CD8-positive, alpha-beta memory T cell (primary cell): ENCODE data around the gene FCRL3. TPM values are rescaled to one million over a fixed set of nuclear protein-coding genes. Genes with fewer than 3 reads are reported as not detected.

ENCODE experiments used
- CTCF ChIA-PET: fragments of 350-600 bp; sonication (Branson Sonifier 250); formaldehyde crosslinking; loops from one replicate; lab custom pipeline; 2021; ENCODE audit warnings: antibody characterized with exemption; lab: Charles Lee
- POLR2A ChIA-PET: fragments of 350-600 bp; sonication (Branson Sonifier 250); formaldehyde crosslinking; loops from one replicate; lab custom pipeline; 2021; ENCODE audit warnings: antibody characterized with exemption; lab: Charles Lee
- DNase-seq, 5 donors: peaks; one replicate each; pipeline versions ENCODE4 v3.0.0 to v3.0.0-alpha.2; 2020 to 2022; ENCODE audit warnings: mixed read lengths in 1 of 5
- H3K27ac ChIP-seq: one replicate; pipeline ENCODE4 v1.7.0; 2013; ENCODE audit warnings: low read depth, mild to moderate bottlenecking, low read length, moderate library complexity
- H3K27me3 ChIP-seq: 2 replicates; pipeline ENCODE4 v1.7.0; 2013; ENCODE audit warnings: low read length, mild to moderate bottlenecking; ENCODE audit not compliant: insufficient read depth, poor library complexity, severe bottlenecking
- H3K36me3 ChIP-seq: 2 replicates; pipeline ENCODE4 v1.7.0; 2013; ENCODE audit warnings: mild to moderate bottlenecking, low read length, moderate library complexity; ENCODE audit not compliant: insufficient read depth
- H3K4me1 ChIP-seq: 2 replicates; pipeline ENCODE4 v1.7.0; 2013; ENCODE audit warnings: mild to moderate bottlenecking, low read length, moderate library complexity; ENCODE audit not compliant: insufficient read depth
- H3K4me3 ChIP-seq: 2 replicates; pipeline ENCODE4 v1.7.0; 2013; ENCODE audit warnings: mild to moderate bottlenecking, low read length
- H3K9me3 ChIP-seq: 2 replicates; pipeline ENCODE4 v1.7.0; 2013; ENCODE audit warnings: mild to moderate bottlenecking, low read length
- H3K27ac Mint-ChIP-seq, 8 donors: one replicate each; pipeline ENCODE4 v1.8.0; 2020 to 2021; ENCODE audit warnings: mixed read lengths in 8 of 8, mild to moderate bottlenecking in 6 of 8, inconsistent platforms in 3 of 8, moderate library complexity in 3 of 8
- H3K27me3 Mint-ChIP-seq, 2 donors: one replicate each; pipeline ENCODE4 v1.8.0; 2020 to 2021; ENCODE audit warnings: mixed read lengths in 2 of 2, mild to moderate bottlenecking in 1 of 2, moderate library complexity in 1 of 2
- H3K36me3 Mint-ChIP-seq, 3 donors: one replicate each; pipeline ENCODE4 v1.8.0; 2020 to 2021; ENCODE audit warnings: mixed read lengths in 3 of 3, inconsistent platforms in 1 of 3, mild to moderate bottlenecking in 1 of 3
- H3K4me1 Mint-ChIP-seq, 3 donors: one replicate each; pipeline ENCODE4 v1.8.0; 2020 to 2021; ENCODE audit warnings: mixed read lengths in 3 of 3, inconsistent platforms in 1 of 3, mild to moderate bottlenecking in 1 of 3
- H3K4me3 Mint-ChIP-seq, 7 donors: one replicate each; pipeline ENCODE4 v1.8.0; 2020 to 2021; ENCODE audit warnings: mixed read lengths in 7 of 7, mild to moderate bottlenecking in 6 of 7, moderate library complexity in 4 of 7, inconsistent platforms in 2 of 7
- H3K9me3 Mint-ChIP-seq, 5 donors: one replicate each; pipeline ENCODE4 v1.8.0; 2020 to 2022; ENCODE audit warnings: mixed read lengths in 5 of 5, mild to moderate bottlenecking in 3 of 5, moderate library complexity in 2 of 5, inconsistent platforms in 1 of 5
- polyA plus RNA-seq: library from polyadenylated mRNA; unstranded; fragments of 300-500 nt; fragmentation: Illumina TruSeq; gene quantifications from one replicate; pipeline ENCODE4 v1.2.3, GENCODE V29; 2021
- total RNA-seq, 2 experiments: library from RNA; stranded (reverse); gene quantifications; one replicate each; pipeline ENCODE4 v1.2.3, GENCODE V29; 2021

FCRL3 gene
- total and polyA plus RNA-seq, 3 experiments from 2014 or later: 8.5 to 86.8 (median 10.5) TPM

- H3K4me1 ChIP-seq: peaks cover 28% of the 10 kb centered on the region
- no peaks in the 10 kb centered on the region for H3K27me3 ChIP-seq
- peaks cover 47 to 55% (median 53%) of the 10 kb centered on the region in 3 donors for H3K4me1 Mint-ChIP-seq
- H3K9me3 ChIP-seq: no peaks in the 10 kb centered on the region
- no peaks in the 10 kb centered on the region for H3K36me3 ChIP-seq
- no peak overlapping the region for H3K27ac ChIP-seq
- CTCF ChIA-PET: no interaction called here
- peak overlapping the region; percentile 11 to 87 (median 65) for H3K27ac Mint-ChIP-seq
- H3K4me3 ChIP-seq: no peak overlapping the region
- POLR2A ChIA-PET: no interaction called here
- H3K9me3 Mint-ChIP-seq: peaks cover 5 to 23% (median 20%) of the 10 kb centered on the region in 5 donors
- no peak for DNase-seq
- peak overlapping the region in 5 of 7 donors; percentile 10 to 67 (median 49) for H3K4me3 Mint-ChIP-seq
- peaks cover 0 to 23% (median 5%) of the 10 kb centered on the region in 3 donors for H3K36me3 Mint-ChIP-seq
- peaks cover 0 to under 1% of the 10 kb centered on the region in 2 donors for H3K27me3 Mint-ChIP-seq
Observed at GRCh38 chr1:157724537-157725220, 24.1 kb upstream of the FCRL3 start.

DNA sequence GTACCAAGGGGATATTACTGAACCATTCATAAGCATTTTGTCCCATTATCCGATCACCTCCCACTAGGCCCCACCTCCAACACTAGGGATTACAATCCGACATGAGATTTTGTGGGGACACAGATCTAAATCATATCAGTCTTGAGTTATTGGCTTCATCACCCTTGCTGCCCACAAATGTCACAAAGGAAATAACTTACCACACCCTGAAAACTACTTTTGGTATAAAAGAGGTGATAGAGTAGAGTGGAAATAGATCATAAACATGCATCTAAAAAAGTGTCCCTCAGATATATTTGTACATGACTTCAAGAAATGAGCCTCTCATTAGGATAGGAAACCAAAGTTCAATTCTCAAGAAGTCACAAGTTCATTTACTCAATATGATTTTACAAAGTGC lies 22.6 kb upstream of the FCRL3 start:
- Mint-ChIP-seq H3K27me3 (peaks cover 0 to 5% of the 10 kb centered on the region in 2 donors), H3K4me3 (peak overlapping the region in 6 of 7 donors; percentile 2 to 51 (median 37)), H3K36me3 (peaks cover 0 to 23% (median 5%) of the 10 kb centered on the region in 3 donors), H3K4me1 (peaks cover 47 to 55% (median 53%) of the 10 kb centered on the region in 3 donors), H3K27ac (peak overlapping the region in 7 of 8 donors; percentile 20 to 96 (median 59)), H3K9me3 (peaks cover 5 to 23% (median 18%) of the 10 kb centered on the region in 5 donors)
- peak in 1 of 5 donors; percentile 34 for DNase-seq
- Histone ChIP-seq H3K36me3 (no peaks in the 10 kb centered on the region), H3K4me1 (peaks cover 28% of the 10 kb centered on the region), H3K4me3 (no peak overlapping the region), H3K27me3 (no peaks in the 10 kb centered on the region), H3K27ac (peak overlapping the region; percentile 35), H3K9me3 (no peaks in the 10 kb centered on the region)
- POLR2A ChIA-PET: no interaction called here
- CTCF ChIA-PET: no interaction called here

DNA sequence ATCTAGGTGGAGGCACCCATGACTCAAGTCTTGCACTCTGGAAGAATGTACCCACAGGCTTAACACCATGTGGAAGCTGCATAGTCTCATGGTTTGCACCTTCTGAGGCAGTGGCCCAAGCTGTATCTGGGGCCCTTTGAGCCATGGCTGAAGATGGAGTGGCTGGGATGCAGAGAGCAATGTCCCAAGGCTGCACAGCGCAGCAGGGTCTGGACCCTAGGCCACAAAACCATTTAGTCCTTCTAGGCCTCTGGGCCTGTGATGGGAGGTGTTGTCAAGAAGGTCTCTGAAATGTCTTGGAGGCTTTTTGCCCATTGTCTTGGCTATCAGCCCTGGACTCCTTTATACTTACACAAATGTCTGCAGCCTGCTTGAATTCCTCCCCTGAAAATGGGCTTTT lies 21.4 kb upstream of the FCRL3 start:
- ChIA-PET POLR2A (no interaction called here), CTCF (no interaction called here)
- Histone ChIP-seq H3K27me3 (no peaks in the 10 kb centered on the region), H3K27ac (no peak overlapping the region), H3K4me1 (peaks cover 28% of the 10 kb centered on the region), H3K4me3 (no peak overlapping the region), H3K9me3 (no peaks in the 10 kb centered on the region), H3K36me3 (no peaks in the 10 kb centered on the region)
- DNase-seq: no peak
- H3K4me3 Mint-ChIP-seq: peak overlapping the region in 2 of 7 donors; percentile 32 to 35
- H3K4me1 Mint-ChIP-seq: peaks cover 40 to 50% (median 46%) of the 10 kb centered on the region in 3 donors
- peaks cover 0 to 23% (median 5%) of the 10 kb centered on the region in 3 donors for H3K36me3 Mint-ChIP-seq
- H3K9me3 Mint-ChIP-seq: peaks cover 5 to 23% (median 18%) of the 10 kb centered on the region in 5 donors
- H3K27me3 Mint-ChIP-seq: peaks cover 0 to 5% of the 10 kb centered on the region in 2 donors
- peak overlapping the region in 2 of 8 donors; percentile 53 to 58 for H3K27ac Mint-ChIP-seq

DNA sequence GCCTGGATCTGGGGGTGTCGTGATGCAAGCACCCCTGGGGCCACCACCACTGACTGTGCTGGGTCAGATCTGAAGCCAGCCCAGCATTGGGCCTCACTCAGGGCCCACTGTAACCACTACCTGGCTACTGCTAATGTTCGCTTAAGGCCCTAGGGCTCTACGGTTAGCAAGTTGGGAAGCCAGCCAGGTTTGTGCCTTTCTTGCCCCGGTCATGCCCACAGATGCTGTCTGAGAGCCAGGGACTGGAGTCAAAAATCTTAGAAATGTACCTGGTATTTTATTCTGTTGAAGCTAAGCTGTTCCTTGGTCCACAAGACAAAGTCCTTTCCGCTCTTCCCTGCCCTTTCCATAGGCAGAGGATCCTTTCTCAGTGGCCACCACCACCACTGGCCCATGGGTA lies 15.2 kb upstream of the FCRL3 start:
- Mint-ChIP-seq H3K36me3 (peaks cover 0 to under 1% (median 0%) of the 10 kb centered on the region in 3 donors), H3K4me3 (no peak overlapping the region), H3K9me3 (peaks cover 0 to 1% (median under 1%) of the 10 kb centered on the region in 5 donors), H3K27ac (no peak overlapping the region), H3K27me3 (peaks cover 0 to 5% of the 10 kb centered on the region in 2 donors), H3K4me1 (peaks cover 3 to 8% (median 3%) of the 10 kb centered on the region in 3 donors)
- ChIA-PET POLR2A (no interaction called here), CTCF (no interaction called here)
- H3K9me3 ChIP-seq: no peaks in the 10 kb centered on the region
- H3K4me1 ChIP-seq: no peaks in the 10 kb centered on the region
- no peak overlapping the region for H3K4me3 ChIP-seq
- DNase-seq: no peak
- H3K36me3 ChIP-seq: no peaks in the 10 kb centered on the region
- no peak overlapping the region for H3K27ac ChIP-seq
- no peaks in the 10 kb centered on the region for H3K27me3 ChIP-seq

DNA sequence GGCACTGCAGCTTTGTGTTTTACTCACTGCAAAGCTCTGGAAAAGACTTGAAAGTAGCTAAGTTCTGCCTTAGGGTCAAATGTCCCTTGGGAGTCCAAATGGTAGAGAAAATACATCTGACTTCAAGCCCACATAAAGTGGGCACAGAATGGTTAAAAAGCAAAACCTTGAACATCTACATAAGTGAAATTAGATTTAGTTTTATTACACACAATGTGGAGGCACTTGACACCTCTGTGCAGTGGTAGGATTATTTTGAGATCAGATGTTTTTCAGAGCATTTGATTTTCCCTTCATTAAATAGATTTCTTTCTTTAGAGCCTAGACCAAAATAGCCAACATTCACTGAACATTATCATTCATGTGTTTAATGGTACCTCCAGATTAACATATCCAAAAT lies 11.2 kb upstream of the FCRL3 start:
- no peak overlapping the region for H3K4me3 Mint-ChIP-seq
- no peak for DNase-seq
- H3K4me3 ChIP-seq: no peak overlapping the region
- H3K27me3 ChIP-seq: no peaks in the 10 kb centered on the region
- CTCF ChIA-PET: no interaction called here
- no peaks in the 10 kb centered on the region for H3K36me3 Mint-ChIP-seq
- H3K9me3 ChIP-seq: no peaks in the 10 kb centered on the region
- H3K9me3 Mint-ChIP-seq: no peaks in the 10 kb centered on the region
- peaks cover 15 to 24% (median 19%) of the 10 kb centered on the region in 3 donors for H3K4me1 Mint-ChIP-seq
- no peaks in the 10 kb centered on the region for H3K36me3 ChIP-seq
- H3K27me3 Mint-ChIP-seq: no peaks in the 10 kb centered on the region
- H3K27ac ChIP-seq: no peak overlapping the region
- no peaks in the 10 kb centered on the region for H3K4me1 ChIP-seq
- peak overlapping the region in 1 of 8 donors; percentile 18 for H3K27ac Mint-ChIP-seq
- POLR2A ChIA-PET: no interaction called here

DNA sequence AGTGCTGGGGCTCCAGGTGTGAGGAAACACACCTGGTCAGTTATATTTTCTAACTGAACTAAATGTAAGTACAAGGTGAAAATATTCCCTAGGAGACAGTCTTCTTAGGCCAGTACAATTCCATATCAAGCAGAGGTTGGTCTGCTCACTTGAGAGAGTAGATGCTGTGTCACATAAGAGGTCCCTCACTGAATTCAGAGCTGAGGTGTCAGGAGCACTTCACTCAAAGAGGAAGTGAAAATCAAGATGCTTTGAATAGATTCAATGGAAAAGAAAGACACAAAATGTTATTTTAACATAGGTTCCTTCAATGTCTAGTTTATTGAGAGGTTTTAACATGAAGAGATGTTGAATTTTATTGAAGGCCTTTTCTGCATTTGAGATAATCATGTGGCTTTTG lies 4.3 kb upstream of the FCRL3 start:
- Mint-ChIP-seq H3K4me1 (peaks cover 44 to 62% (median 58%) of the 10 kb centered on the region in 3 donors), H3K36me3 (no peaks in the 10 kb centered on the region), H3K9me3 (peaks cover 0 to 2% (median 0%) of the 10 kb centered on the region in 5 donors), H3K4me3 (peak overlapping the region in 3 of 7 donors; percentile 2 to 49 (median 5)), H3K27me3 (no peaks in the 10 kb centered on the region), H3K27ac (peak overlapping the region in 5 of 8 donors; percentile 34 to 54 (median 52))
- H3K4me1 ChIP-seq: no peaks in the 10 kb centered on the region
- H3K27ac ChIP-seq: no peak overlapping the region
- H3K4me3 ChIP-seq: no peak overlapping the region
- H3K9me3 ChIP-seq: no peaks in the 10 kb centered on the region
- ChIA-PET CTCF (interaction anchor here (1.5 kb wide), 1 partner anchor 10 kb away, joined by 3 read pairs; no protein-coding TSS in a partner anchor), POLR2A (no interaction called here)
- no peaks in the 10 kb centered on the region for H3K27me3 ChIP-seq
- no peaks in the 10 kb centered on the region for H3K36me3 ChIP-seq
- no peak for DNase-seq

- DNase-seq: no peak
- Histone ChIP-seq H3K27me3 (no peaks in the 10 kb centered on the region), H3K4me1 (no peaks in the 10 kb centered on the region), H3K4me3 (no peak overlapping the region), H3K27ac (no peak overlapping the region), H3K9me3 (no peaks in the 10 kb centered on the region), H3K36me3 (no peaks in the 10 kb centered on the region)
- ChIA-PET POLR2A (no interaction called here), CTCF (interaction anchor here (1.5 kb wide), 1 partner anchor 10 kb away, joined by 3 read pairs; no protein-coding TSS in a partner anchor)
- peak overlapping the region in 4 of 8 donors; percentile 1 to 86 (median 60) for H3K27ac Mint-ChIP-seq
- no peaks in the 10 kb centered on the region for H3K36me3 Mint-ChIP-seq
- peaks cover 48 to 63% (median 57%) of the 10 kb centered on the region in 3 donors for H3K4me1 Mint-ChIP-seq
- H3K4me3 Mint-ChIP-seq: peak overlapping the region in 1 of 7 donors; percentile 4
- H3K9me3 Mint-ChIP-seq: peaks cover 0 to 2% (median 0%) of the 10 kb centered on the region in 5 donors
- peaks cover 0 to 5% of the 10 kb centered on the region in 2 donors for H3K27me3 Mint-ChIP-seq
Observed at GRCh38 chr1:157703981-157704380, 3.4 kb upstream of the FCRL3 start.

DNA sequence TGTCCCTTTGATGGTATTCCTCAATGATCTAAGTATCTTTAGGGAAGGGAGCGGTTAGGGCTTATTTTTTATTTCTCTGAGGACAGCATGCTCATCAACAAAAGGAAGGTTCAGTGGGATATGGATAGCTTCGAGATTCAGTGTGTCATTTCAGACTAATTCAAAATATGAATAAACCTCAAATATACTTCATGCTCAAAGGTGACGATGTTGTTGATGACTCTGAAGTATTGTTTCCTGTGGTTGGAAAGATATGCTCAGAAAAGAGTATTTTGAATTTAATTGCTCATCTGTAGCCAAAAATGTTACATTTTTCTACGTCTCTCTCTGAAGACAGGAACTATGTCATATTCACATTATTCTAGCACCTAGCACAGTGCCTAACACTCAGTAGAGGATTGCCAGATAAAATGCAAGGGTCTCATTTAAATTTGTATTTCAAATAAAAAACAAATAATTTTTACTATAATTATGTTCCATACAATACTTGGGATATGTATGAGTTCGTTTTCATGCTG lies 1.8 kb upstream of the FCRL3 start:
- H3K4me1 ChIP-seq: peaks cover 15% of the 10 kb centered on the region
- Mint-ChIP-seq H3K4me3 (peak overlapping the region in 3 of 7 donors; percentile 35 to 58 (median 45)), H3K27me3 (peaks cover 0 to 6% of the 10 kb centered on the region in 2 donors), H3K4me1 (peaks cover 61 to 77% (median 72%) of the 10 kb centered on the region in 3 donors), H3K36me3 (no peaks in the 10 kb centered on the region), H3K27ac (peak overlapping the region in 7 of 8 donors; percentile 20 to 78 (median 44)), H3K9me3 (peaks cover 0 to 2% (median 0%) of the 10 kb centered on the region in 5 donors)
- no peak overlapping the region for H3K27ac ChIP-seq
- H3K36me3 ChIP-seq: no peaks in the 10 kb centered on the region
- H3K4me3 ChIP-seq: no peak overlapping the region
- no peaks in the 10 kb centered on the region for H3K27me3 ChIP-seq
- POLR2A ChIA-PET: no interaction called here
- H3K9me3 ChIP-seq: no peaks in the 10 kb centered on the region
- CTCF ChIA-PET: no interaction called here
- DNase-seq: no peak
